GM21825 (cell line): ENCODE measurements around the gene CTTNBP2NL.
"Not testable (repeated sequence)": the region's sequence is repeated elsewhere in the genome, so short reads cannot be mapped to it uniquely, and the experiment has no call there.

ENCODE experiments used
- ATAC-seq: cut with Tn5 transposase; IDR thresholded peaks from one replicate; pipeline ENCODE4 v1.9.1; 2021; ENCODE audit warnings: mild to moderate bottlenecking, moderate library complexity; ENCODE audit not compliant: unreplicated experiment

The CTTNBP2NL gene

DNA sequence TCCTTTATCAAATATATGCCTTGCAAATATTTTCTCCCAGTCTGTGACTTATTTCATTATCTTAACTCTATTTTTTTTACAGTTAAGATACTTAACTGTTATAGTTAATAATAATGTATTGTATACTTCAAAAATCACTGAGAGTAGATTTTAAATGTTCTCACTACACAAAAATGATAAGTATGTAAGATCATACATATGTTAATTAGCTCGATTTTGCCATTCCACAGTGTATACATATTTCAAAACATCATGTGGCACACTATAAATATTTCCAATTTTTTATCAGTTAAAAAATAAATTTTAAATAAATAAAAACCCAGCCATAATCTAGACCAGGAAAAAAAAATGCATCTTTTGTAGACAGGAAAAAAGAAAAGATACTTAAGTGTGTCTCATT is 27.2 kb downstream of the CTTNBP2NL start:
- no peak for ATAC-seq

DNA sequence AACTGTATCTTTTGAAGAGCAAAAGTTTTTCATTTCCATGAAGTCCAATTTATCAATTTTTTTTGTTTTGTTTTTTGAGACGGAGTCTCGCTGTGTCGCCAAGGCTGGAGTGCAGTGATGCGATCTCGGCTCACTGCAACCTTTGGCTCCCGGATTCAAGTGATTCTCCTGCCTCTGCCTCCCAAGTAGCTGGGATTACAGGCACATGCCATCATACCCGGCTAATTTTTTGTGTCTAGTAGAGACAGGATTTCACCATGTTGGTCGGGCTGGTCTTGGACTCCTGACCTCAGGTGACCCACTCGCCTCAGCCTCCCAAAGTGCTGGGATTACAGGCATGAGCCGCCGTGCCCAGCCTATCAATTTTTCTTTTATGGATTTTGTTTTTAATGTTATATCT is 27.7 kb downstream of the CTTNBP2NL start:
- not testable (repeated sequence) for ATAC-seq

DNA sequence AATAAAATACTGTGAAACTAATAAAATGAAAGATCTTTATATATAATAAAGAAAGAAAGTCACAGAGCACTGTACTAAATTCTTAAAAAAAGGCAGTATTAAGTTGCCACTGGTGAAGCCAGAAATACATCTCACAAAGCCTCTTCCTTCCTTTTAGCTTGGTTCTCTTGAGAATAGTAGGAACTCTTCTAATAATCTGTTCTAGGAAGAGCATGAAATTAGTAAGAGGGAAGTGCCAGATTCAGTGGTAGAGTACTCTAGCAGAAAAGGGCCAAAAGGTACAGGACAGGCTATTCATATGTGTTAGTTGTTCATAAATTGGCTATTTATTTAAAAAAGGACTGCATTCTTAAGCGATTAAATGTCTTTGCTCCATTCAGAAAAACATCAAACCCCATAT is 33.7 kb downstream of the CTTNBP2NL start:
- no peak for ATAC-seq

DNA sequence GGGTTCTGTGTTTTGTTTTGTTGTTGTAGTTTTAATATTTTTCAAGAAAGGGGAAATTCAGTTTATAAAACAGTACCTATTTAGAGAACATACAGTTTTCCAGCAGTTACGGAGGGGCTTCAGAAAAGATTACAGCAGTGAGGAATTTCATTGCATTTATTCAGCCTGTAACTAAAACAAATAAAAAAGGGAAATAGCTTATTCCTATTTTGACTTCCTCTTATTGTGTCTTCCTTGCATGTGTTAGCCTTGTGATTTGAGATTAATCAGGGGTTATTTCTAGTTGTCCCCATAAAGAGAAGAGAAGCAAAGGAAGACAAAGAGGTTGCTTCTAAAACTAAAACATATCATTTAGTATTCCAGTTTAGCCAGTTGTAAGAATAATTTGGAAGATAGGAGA is 35.0 kb downstream of the CTTNBP2NL start:
- no peak for ATAC-seq

DNA sequence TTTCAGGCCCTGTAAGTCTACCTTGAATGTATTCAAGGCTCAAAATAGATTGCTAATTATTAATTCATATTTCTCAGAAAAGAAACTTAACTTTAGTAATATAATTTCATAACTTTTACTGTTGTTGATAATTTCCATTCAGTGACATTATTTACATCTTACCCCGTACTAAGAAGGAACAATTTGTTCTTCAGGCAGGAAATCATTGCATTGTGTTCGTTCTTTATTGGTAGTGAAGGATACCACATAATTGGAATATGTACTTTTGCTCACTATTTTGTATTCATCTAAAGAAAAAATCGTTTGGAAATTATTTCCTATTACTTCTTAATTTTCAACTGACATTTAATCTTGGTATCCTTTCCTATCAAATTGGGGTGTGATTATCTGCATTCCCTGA is 39.4 kb downstream of the CTTNBP2NL start:
- ATAC-seq = no peak

DNA sequence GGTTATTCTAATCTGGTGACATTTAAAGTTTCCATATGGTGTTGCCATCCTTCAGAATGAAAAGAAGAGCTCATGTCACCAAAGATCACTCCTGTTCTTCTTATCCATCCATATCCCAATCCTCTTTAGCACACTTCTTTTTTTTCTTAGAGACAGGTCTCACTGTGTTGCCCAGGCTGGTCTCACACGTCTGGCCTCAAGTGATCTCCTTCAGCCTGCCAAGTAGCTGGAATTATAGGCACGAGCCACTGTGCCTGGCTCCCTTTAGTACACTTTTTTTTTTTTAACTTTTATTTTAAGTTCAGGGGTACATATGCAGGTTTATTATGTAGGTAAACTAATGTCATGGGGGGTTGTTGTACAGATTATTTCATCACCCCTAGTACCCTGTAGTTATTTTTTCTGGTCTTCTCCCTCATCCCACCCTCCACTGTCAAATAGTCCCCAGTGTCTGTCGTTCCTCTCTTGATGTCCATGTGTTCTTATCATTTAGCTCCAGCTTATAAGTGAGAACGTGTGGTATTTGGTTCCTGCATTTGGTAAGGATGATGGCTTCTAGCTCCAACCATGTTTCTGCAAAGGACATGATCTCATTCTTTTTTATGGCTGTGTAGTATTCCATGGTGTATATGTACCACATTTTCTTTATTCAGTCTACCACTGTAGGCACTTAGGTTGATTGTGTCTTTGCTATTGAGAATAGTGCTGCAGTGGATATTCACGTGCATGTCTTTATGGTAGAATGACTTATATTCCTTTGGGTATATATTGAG is 40.6 kb downstream of the CTTNBP2NL start:
- no peak for ATAC-seq

DNA sequence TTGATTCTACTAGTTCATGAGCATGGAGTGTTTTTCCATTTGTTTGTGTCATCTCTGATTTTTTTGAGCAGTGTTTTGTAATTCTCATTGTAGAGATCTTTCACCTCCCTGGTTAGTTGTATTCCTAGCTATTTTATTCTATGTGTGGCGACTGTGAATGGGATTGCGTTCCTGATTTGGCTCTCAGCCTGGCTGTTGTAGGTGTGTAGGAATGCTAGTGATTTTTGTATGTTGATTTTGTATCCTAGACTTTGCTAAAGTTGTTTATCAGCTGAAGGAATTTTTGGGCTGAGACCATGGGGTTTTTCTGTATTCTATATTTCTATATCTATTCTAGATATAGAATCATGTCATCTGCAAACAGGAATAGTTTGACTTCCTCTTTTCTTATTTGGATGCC is 42.1 kb downstream of the CTTNBP2NL start:
- ATAC-seq = not testable (repeated sequence)

DNA sequence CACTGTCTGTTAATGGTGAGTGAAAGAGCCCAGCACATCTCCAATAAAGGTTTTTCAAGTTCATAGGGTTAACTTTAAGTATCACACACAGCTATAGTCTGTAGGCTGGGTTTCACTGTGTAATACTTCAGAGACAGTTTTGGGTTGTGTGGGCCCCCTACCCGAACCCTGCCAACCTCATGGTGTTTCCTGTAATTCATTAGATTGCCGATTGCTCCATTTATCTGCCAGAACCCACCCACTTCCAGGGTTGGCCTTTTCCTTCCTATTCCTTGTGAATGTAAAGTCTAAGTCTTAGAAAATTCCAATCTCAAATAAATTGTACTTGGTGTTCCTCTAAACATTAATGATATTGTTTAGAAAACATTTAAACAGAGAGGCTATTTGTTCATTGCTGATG is 43.6 kb downstream of the CTTNBP2NL start:
- ATAC-seq = no peak

DNA sequence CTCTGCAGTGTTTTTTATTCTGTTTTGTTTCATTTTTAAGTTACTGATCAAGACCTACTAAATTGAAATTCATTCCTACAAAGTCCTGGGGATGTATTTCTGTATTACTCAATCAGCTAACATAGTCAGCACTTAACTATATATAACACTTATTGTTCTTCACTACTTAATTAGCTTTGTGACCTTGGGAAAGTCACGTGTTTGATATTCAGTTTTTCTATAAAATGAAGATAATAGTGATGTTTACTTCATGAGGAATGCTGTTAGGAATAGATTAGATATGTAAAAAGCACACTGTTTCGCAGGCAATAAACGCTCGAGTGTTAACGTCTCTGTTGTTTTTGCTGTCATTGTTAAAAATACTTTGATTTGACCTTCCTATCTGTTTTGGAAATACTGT is 44.6 kb downstream of the CTTNBP2NL start:
- no peak for ATAC-seq

DNA sequence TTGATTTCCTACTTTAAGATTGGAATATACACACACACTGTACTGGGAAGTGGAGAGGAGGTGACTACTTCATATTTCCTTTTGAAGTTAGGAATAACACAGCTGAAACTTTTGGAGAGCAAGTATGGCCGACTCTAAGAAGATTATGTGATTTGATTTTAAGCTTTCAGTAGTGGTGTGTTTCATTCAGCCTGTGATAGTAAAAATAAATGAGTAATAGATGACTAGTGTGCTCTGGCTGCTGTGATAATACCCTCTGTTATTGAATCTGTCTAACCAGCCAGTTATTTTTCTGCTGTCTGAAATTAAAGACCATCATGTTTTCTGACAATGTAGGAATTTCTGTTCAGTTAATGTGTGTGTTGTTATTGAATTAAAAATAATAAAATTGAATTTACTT is 48.3 kb downstream of the CTTNBP2NL start:
- ATAC-seq = no peak

DNA sequence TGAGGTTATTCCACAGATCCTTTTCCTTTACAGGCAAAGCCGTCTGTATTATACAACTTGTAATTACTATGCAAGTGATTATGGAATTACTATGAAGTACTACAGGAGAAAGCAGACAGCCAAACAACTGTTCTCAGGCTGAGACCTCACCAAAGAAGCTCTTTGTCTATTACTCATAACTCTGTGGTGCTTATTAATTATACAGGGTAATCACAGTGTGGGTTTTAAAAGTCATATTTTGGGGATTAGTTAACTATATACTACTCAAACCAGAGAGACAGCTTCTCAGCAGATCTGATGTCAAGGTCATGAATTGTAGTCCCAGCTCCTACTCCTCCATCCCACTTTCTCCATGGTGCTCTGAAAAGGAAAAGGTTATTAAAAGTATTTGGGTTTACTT is 49.6 kb downstream of the CTTNBP2NL start:
- no peak for ATAC-seq

DNA sequence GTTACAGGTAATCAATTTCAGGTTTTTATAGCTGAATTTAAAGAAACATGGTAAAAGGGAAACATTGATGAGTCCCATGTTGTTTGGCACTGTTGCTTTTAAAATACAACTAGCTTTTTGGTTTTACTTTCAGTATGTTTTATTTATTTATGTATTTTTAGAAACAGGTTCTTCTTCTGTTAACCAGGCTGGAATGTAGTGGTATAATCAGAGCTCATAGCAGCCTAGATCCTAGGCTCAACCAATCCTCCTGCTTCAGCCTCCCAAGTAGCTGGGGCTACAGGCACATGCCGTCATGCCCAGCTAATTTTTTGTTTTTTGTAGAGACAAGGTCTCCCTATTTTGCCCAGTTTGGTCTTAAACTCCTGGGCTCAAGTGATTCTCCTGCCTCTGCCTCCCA is 50.4 kb downstream of the CTTNBP2NL start:
- no peak for ATAC-seq

DNA sequence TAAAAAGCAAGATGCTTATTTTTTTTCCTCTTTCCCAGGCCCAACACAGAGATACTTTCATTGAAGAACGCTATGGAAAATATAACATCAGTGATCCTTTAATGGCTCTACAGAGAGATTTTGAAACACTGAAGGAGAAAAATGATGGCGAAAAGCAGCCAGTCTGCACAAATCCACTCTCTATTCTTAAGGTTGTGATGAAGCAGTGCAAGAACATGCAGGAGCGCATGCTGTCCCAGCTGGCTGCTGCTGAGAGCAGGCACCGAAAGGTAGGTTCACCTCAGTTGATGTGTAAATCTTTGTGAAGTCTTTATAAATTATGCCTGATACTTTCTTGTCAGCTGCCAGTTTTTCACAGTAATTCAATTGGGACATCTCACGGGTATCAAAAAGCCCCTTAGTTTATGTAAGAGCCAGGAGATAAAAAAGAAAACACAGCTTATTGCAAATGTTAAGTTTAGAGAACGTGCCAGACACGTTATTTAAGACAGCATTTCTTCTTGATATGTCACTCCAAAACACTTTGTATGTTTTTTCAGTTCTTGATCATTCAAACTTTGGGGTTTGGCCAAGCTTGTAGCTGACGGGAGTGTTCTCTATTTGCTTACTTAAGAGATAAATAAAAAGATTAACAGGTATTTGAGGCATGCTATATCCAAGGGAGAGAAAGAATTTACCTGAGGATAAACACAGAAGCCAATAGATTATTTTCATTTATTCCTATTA is 53.1 kb downstream of the CTTNBP2NL start:
- no peak for ATAC-seq

DNA sequence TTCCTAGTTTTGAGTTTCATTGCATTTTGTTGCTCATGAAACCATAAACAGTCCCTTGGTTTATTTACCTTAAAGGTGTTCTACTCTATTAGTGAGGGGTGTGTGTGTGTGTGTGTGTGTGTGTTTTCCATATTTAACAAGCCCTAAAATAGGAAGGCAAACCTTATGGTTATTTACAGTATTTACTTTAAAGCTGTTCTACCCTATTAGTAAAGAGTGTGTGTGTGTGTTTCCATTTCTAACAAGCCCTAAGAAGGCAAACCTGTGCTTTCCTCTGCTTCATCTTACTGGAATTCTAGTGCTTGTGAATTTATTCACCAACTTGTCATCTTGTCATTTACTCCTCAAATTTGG is 53.6 kb downstream of the CTTNBP2NL start:
- ATAC-seq = no peak

DNA sequence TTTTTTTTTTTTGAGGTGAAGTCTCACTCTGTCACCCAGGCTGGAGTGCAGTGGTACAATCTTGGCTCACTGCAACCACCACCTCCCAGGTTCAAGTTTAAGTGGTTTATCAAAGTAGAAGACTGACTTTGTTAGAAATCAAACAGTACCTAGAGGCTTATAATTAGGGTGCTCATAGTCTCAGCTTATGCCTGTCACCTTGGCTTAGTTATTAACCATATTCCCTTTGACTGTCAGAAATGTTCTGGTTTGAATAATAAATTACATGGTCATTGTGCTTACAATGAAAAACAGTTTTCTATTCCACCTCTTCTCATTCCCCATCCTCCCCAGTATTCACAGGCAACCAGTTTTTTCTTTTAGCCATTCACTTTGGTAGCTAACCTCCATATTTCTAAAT is 54.8 kb downstream of the CTTNBP2NL start:
- ATAC-seq = no peak

DNA sequence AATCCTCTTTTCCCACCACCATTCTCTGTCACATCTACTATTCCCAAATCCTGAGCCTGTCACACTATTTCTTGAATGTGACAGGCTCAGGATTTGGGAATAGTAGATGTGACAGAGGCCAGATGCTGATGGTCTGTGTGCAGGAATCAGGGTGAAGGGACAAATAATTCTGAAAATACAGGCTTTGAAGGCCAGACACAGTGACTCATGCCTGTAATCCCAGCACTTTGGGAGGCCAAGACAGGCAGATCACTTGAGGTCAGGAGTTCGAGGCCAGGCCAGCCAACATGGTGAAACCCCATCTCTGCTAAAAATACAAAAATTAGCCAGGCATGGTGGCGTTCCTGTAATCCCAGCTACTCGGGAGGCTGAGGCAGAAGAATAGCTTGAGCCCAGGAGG is 55.3 kb downstream of the CTTNBP2NL start:
- ATAC-seq = not testable (repeated sequence)

DNA sequence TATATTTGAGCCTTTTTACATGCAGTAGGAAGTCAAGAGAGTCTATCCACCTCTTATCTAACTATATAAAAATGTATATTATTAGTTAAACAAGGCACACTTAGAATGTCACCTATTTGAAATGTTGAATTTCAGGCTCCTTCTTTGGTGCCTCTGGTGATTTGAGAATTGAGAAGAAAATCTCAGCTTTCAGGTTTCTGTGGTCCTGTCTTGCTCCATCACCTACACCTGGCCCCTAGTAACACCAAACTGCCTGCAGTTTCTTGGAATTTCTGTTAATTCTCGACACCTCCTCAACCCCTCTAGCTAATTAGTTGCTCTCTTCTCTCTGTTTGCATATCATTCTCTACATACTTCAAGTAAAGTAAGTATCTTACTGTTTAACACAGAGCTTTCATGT is 57.9 kb downstream of the CTTNBP2NL start:
- ATAC-seq = no peak

DNA sequence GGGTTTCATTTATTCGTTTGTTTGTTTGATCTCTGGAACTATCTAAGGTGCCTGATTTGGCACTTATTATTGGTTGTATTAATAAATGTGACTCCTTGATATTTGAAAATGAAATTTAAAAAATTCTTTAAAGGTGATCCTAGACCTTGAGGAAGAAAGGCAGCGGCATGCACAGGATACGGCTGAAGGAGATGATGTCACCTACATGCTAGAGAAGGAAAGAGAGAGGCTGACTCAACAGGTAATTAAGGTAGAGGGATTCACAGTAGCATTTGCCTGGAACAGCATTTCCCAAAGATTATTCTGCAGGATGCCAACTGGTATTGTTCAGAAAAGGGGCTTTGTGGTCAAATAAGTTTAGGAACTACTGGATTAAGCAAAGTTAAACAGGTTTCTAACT is 58.3 kb downstream of the CTTNBP2NL start:
- ATAC-seq = no peak

DNA sequence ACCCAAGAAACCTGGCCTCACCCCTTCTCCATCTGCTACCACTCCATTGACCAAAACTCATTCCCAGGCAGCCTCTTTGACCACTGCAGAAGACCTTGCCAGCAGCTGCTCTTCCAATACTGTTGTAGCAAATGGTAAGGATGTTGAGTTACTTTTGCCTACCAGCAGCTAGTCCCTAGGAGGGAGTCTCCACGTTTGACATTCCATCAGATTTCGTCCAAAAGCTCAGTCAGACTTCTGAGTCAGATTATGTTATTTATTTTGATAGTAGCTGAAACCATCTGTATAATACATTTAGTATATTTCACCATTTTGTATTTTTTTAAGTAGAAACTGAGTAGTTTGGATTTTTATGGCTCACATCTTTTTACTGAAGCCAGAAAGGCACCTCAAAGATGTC is 61.2 kb downstream of the CTTNBP2NL start:
- ATAC-seq = no peak

DNA sequence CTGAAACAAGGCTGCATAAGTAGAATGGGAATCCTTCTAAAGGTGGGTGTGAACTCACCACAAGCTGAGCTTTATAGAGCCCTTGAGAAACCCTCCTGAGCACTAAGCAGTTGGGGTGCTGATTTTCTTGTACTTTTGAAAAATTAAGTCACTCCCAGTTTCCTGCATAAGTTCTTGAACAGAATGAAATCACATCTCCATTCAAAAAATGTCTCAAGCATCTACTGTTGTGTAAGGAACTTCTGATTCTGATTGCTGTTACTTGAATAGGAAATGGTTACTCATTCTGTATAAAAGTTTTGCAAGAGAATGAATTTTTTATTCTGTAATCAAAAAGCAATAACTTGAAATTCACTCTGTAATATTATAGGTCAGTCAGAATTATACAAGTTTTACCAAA is 61.9 kb downstream of the CTTNBP2NL start:
- ATAC-seq = no peak

DNA sequence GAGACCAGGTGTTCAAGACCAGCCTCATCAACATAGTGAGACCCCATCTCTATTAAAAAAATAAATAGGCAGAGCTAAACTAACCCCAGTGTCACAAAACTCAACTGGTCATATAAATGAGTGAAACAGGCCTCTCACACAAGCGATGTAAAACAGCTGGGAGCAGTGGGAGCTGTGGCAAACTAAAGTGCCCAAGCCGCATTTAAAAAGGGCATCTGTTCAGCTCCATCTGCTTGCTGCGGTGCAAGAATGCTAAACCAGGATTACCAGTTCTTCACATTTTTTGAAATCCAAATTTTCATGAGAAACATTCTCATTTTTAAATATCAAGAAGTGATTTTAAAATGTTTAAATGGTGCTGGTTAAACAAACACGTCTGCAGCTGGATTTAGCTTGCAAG is 62.7 kb downstream of the CTTNBP2NL start:
- no peak for ATAC-seq

DNA sequence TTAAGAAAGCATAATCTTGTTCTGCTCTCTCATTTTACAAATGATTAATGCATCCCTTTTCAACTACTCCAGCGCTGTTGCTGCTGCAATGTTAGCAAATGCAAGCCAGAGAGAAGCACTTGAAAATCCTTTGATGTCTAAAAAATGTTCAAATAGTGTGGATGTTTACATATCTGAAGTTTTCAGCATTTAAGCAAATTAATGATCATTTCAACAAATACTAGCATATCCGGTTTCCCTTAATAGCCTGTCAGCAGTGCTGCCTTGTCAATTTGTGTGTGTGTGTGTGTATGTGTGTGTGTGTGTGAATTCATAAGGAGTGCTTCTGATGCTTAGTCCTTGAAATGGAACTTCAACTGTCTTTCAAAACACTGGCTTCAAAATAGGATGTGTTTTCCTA is 64.6 kb downstream of the CTTNBP2NL start:
- no peak for ATAC-seq
